Uterus (tissue), 2 donors: Measurements from ENCODE around the gene GTPBP4.

ENCODE experiments used
- CTCF ChIP-seq, 4 experiments: fragments of 200-600 bp in 2 of 4; fragments of 450-650 bp in 2 of 4; sonication (generic) in 2 of 4; IDR thresholded peaks; one replicate each; pipeline ENCODE4 v1.5.1; 2016 to 2019; ENCODE audit warnings: antibody characterized with exemption in 4 of 4, mild to moderate bottlenecking in 2 of 4, moderate library complexity in 1 of 4
- POLR2A ChIP-seq, 2 donors: fragments of 450-650 bp; IDR thresholded peaks; one replicate each; pipeline ENCODE4 v1.6.1; 2016; ENCODE audit warnings: antibody characterized with exemption in 2 of 2, mild to moderate bottlenecking in 1 of 2, moderate library complexity in 1 of 2

DNA sequence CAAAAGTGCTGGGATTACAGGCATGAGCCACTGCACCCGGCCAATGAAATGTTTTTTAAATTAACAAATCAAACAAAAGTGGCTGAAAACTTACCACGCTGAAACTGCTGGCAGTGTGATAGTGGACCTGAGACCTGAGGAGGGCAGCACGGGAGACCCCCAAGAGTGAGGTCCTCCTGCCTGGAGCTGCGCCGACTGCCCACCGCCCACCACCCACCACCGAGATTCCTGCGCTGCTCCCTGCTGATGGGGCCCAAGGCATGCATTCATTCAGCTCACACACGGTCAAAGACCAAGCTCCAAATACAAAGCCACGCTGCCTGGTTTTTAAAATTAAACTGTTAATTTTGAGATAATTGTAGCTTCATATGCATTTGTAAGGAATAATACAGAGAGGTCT is 40.4 kb upstream of the GTPBP4 start:
- no peak for TF ChIP-seq CTCF (IDR thresholded peaks at IDR 0.05)
- TF ChIP-seq POLR2A (IDR thresholded peaks at IDR 0.05), result no peak
